ENCODE data around the gene CDH2.

CDH2 gene

GRCh38 chr18:28079883-28080282 lies 97.0 kb downstream of the CDH2 start:
- DNase-seq, result no peak

DNA sequence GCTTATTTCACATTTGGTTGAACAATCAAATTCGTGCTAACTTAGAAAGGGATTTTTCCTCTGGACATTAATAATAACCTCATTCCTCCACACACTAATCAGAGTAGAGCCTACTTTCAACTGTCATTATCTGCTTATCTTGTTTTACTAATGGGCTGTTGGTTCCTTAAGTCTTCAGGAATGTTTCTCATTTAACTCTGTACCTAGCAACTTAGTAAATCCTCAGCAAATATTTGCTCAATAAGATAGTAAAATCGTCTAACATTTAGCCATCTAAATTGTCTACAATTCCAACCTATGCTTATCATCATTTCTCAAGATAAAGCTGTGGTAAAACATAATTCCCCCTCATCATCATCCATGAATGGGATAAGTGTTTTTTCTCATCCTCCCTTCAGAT lies 98.1 kb downstream of the CDH2 start:
- DNase-seq, result no peak

DNA sequence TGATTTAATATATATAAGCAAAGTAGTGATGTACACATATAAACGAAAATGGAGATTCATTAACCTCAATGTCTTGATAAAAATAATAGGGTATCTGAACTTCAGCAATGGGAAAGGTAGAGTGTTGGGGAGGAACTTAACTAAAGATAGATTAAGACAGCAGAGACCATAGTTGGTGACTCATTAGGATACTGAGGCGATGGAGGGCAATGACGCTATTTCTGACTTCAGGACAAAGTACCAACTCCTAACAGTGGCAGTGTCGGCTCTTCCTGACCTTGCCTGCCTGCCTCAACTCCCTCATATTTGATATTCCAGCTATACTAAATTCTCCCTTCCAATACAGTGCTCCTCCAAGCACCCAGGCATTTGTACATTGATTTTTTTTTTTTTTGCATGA lies 98.6 kb downstream of the CDH2 start:
- no peak for DNase-seq

GRCh38 chr18:28075501-28075900 lies 101.4 kb downstream of the CDH2 start:
- no peak for DNase-seq

GRCh38 chr18:28074076-28074475 lies 102.9 kb downstream of the CDH2 start:
- DNase-seq, result no peak

DNA sequence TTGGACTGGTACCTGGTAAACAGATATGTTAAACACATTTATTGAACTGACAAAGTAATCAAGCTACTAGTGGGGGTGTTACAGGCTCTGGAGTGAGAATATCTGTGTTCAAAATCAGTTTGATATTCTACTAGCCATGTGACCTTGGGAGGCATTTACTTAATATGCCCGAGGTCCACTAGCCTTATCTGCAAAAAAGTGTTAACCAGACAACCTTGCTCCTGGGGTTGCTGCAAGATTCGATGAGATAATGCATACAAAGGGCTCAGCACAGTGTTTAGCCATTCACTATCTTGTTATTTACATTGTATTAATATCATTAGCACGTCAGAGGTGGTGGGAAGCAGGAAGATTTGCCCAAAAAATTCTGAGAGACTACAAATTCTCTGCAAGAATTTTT lies 103.3 kb downstream of the CDH2 start:
- no peak for DNase-seq

- no peak for DNase-seq
Measured at GRCh38 chr18:28071199-28071598, 105.7 kb downstream of the CDH2 start.

DNA sequence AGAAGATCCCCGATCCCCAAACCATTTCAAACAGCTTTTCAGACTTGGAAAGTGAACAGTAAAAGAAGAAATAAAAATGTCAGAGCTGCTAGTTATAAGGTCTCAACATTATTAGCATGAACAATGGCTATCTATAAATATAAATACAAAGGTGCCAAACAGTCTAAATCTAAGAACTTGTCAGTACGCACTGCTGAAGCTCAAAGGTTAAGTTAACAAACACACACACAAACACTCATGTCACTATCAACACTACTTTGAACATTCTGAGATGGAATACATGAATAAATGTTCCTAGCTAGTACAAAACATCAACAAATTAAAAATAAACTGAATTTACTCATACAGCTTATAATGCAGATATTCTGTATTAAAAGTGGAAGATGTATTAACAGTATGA lies 108.7 kb downstream of the CDH2 start:
- DNase-seq, result no peak

DNA sequence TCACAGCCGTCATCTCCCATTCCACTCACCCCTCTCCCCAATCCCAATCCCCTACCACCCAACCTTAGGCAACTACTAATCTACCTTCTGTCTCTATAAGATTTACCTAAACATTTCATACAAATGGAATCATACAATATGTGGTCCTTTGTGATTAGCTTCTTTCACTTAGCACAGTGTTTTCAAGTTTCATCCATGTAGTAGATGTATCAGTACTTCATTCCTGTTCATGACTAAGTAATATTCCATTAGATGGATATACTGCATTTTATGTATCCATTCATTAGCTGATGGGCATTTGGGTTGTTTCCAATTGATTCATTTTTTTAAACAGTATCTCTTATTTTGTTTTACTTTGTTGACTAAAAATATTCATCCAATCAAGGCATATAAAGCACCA lies 109.6 kb downstream of the CDH2 start:
- DNase-seq, result no peak

GRCh38 chr18:28065793-28066186 lies 111.1 kb downstream of the CDH2 start:
- no peak for DNase-seq

- no peak for DNase-seq
Measured at GRCh38 chr18:28065031-28065792, 111.7 kb downstream of the CDH2 start.

DNA sequence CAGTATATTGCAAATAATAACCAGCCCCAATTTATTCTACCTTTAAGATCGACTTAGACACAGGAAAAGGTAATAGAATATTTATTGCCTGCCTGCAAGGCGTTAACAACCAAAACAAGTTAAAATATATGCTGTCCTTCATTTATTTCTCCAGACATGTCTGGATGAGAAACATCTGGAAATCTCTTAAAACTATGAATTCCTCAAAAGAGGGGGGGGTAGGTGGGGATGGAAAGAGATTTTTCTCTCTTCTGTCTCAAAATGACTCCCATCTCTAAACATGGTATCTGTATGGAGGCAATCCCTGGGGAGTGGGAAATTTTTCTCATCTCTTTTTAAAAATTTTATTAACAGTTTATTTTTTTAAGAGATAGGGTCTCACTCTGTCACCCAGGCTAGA lies 113.0 kb downstream of the CDH2 start:
- no peak for DNase-seq

DNA sequence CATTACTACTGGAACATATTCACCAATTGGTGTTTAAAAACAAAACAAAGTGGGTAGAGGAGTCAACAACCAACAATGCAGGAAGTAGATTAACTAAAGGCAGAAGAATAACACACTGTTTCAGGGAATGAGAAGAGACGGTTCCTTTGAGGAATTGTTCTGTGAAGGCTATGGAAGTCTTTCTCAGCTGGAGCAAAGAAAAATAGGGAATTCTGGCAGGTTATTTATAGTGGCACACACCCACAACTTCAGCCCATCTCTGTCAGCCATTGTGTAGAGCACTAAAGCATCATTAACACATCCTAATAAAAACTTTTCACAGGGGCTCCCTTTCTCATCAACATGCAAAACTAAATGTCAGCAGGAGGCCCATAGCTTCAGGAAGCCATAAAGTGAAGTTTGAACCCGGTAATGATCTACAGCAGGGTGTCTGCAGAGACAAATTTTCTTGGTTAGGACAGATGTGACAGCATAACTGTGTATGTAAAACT lies 113.6 kb downstream of the CDH2 start:
- no peak for DNase-seq

DNA sequence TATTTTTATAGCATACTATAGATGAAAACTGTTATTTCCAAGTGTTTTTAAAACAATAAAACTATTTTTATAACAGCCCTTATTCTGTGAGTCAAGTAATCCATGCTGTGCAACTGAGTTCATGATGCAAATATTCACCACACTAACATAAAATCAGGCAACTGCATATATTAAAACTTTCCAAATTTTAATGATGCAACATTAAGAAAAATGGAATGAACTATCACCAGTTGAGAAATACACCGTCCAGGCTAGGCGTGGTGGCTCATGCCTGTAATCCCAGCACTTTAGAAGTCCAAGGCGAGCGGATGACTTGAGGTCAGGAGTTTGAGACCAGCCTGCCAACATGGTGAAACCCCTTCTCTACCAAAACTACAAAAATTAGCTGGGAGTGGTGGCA lies 114.5 kb downstream of the CDH2 start:
- no peak for DNase-seq

- DNase-seq, result no peak
Measured at GRCh38 chr18:28059861-28060260, 117.1 kb downstream of the CDH2 start.

DNA sequence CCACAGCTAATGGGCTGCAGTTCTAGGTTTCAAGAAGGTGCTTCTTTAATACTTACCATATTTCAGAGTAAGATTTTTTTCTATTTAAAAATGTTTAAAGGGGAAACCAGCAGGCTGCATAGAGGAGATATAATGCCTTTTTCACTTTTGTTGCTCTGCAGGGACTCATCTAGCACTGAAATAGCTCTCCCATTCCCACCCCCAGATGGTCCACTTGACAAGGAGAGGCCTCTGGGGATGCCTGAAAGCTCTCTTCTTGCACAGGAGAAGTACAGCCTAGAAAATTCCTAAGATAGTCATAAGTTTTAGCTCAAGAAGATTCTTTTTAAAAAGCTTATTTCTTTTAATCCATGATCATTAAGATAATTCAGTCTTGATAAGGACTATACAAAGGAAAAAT lies 126.4 kb downstream of the CDH2 start:
- no peak for DNase-seq

DNA sequence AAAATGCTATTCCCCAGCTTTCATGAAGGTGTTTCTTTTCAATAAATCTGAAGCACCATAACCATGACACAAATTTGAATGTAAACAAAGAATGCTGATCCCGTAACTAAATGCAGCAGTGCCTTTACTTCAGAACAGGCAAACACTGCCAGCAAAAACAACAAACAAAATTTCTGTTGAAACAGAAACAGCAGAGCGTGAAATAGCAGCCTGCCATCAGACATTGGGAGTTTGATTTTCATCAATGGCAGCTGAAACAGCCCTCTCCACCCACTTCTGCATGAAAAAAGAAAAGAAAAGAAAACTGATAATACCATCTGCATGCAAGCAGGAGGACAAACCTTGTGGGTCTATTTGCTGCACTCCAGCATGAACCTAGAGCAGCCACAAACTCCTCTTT lies 128.3 kb downstream of the CDH2 start:
- no peak for DNase-seq

GRCh38 chr18:28045880-28046279 lies 131.1 kb downstream of the CDH2 start:
- DNase-seq, result no peak

DNA sequence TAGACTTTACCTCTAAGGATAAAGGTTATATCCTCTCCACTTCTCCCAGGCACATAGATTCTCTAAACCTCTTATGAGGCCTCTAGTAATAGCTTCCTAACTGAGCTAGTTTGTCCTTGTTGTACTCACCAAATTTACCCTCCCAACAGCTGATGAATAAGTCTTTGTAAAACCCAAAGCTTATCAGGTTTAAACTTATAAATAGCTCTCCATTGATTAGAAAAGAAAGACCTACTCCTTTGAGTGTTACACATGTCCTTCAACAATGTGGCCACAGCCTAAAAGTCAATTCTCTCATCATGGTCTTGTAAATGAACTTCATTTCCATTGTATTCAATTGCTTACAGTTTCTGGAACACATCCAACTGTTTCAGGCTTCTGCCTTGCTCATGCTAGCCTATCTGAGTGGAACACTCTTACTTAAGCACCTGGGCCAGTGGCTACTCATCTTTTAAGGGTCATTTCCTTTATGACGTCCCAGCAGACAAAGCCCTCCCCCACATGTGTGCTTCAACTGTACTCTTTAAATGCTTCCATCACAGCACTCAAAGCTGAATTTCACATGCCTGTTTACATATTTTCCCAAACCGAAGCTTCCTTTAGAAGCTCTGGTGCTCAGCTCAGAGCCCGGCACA lies 131.6 kb downstream of the CDH2 start:
- no peak for DNase-seq

DNA sequence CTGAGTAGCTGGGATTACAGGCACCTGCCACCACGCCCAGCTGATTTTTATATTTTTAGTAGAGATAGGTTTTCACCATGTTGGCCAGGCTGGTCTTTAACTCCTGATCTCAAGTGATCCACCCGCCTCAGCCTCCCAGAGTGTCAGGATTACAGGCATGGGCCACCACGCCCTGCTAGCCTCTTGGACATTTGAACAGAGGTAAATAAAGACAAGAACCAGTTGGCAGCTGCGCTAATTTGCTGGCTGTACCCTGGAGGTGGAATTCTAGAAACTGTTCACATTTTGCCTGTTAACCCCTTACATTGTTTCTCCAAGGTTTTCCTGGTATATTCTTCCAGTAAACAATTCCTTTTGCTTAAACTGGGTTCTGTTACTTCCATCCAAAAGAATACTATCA lies 132.9 kb downstream of the CDH2 start:
- DNase-seq, result no peak

- DNase-seq, result no peak
Measured at GRCh38 chr18:28043631-28044030, 133.3 kb downstream of the CDH2 start.

DNA sequence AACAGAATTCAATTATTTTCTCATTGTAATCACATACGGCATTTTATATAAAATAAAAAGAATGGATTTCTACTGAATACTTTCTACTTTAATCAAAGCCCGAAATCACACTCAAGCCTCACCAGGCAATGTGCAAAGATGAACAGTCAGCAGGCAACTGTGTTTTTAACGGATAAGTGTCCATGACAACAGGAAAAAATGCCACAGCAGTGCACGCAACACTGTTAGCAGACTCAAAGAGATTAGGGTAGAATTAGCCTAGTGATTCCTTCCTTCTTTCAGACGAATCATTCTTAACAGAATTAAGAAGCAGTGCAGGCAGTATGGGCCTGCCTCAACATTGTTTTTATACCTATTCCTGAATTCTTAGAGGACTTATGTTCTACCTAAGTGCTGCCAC lies 135.6 kb downstream of the CDH2 start:
- no peak for DNase-seq

GRCh38 chr18:28040716-28041115 lies 136.2 kb downstream of the CDH2 start:
- no peak for DNase-seq

GRCh38 chr18:28040211-28040610 lies 136.7 kb downstream of the CDH2 start:
- no peak for DNase-seq

GRCh38 chr18:28039691-28040090 lies 137.2 kb downstream of the CDH2 start:
- DNase-seq, result no peak
